Keratinocyte (primary cell): ENCODE measurements around the gene BBS9. TPM values are rescaled to one million over a fixed set of nuclear protein-coding genes. Genes with fewer than 3 reads are reported as not detected.

Source experiments
- DNase-seq: peaks from one replicate; pipeline ENCODE4 v3.0.0-alpha.2; 2011; ENCODE audit warnings: low read depth, missing footprints, low spot score
- FAIRE-seq: peaks from 2 replicates; lab custom pipeline; 2011; peaks lifted over from hg19 to GRCh38; lab: Jason Lieb, UNC
- H2AFZ ChIP-seq: 2 replicates; pipeline ENCODE4 v1.6.0; 2012; ENCODE audit warnings: low read length, control low read depth, inconsistent platforms; ENCODE audit not compliant: control insufficient read depth
- H3K27ac ChIP-seq: 2 replicates; pipeline ENCODE4 v1.5.1; 2011; ENCODE audit warnings: low read length; ENCODE audit not compliant: control insufficient read depth, insufficient read depth
- H3K27me3 ChIP-seq: 3 replicates; pipeline ENCODE4 v1.6.0; 2011; ENCODE audit warnings: low read length; ENCODE audit not compliant: control insufficient read depth, insufficient read depth; ENCODE audit errors: extremely low read depth
- H3K36me3 ChIP-seq, 2 experiments: 2 replicates in 1 of 2; 3 replicates in 1 of 2; pipeline ENCODE4 v1.5.1; 2011; ENCODE audit warnings: low read length in 2 of 2, mild to moderate bottlenecking in 1 of 2; ENCODE audit not compliant: control insufficient read depth in 2 of 2, insufficient read depth in 2 of 2; ENCODE audit errors: extremely low read depth in 1 of 2
- H3K4me1 ChIP-seq: 3 replicates; pipeline ENCODE4 v1.5.1; 2011; ENCODE audit warnings: low read length; ENCODE audit not compliant: control insufficient read depth, insufficient read depth; ENCODE audit errors: extremely low read depth
- H3K4me2 ChIP-seq: 3 replicates; pipeline ENCODE4 v1.6.0; 2011; ENCODE audit warnings: low read depth, low read length; ENCODE audit not compliant: control insufficient read depth, insufficient read depth; ENCODE audit errors: extremely low read depth
- H3K4me3 ChIP-seq, 3 experiments: fragments of 200-600 bp in 1 of 3; sonication (generic) in 1 of 3; 2 replicates in 2 of 3; 3 replicates in 1 of 3; pipeline ENCODE4 v1.5.1; 2011 to 2016; ENCODE audit warnings: low read length in 3 of 3, mild to moderate bottlenecking in 3 of 3, control low read depth in 2 of 3, inconsistent platforms in 1 of 3, low read depth in 1 of 3, mixed read lengths in 1 of 3, mixed run types in 1 of 3, moderate library complexity in 1 of 3; ENCODE audit not compliant: control insufficient read depth in 2 of 3, insufficient read depth in 2 of 3; ENCODE audit errors: extremely low read depth in 1 of 3
- H3K79me2 ChIP-seq: 2 replicates; pipeline ENCODE4 v1.6.0; 2012; ENCODE audit warnings: low read length; ENCODE audit not compliant: control insufficient read depth, insufficient read depth
- H3K9ac ChIP-seq: 3 replicates; pipeline ENCODE4 v1.6.0; 2011; ENCODE audit warnings: low read length; ENCODE audit not compliant: control insufficient read depth, insufficient read depth; ENCODE audit errors: extremely low read depth
- H3K9me1 ChIP-seq: 3 replicates; pipeline ENCODE4 v1.6.0; 2011; ENCODE audit warnings: low read length; ENCODE audit not compliant: control insufficient read depth, insufficient read depth; ENCODE audit errors: extremely low read depth
- H3K9me3 ChIP-seq: 2 replicates; pipeline ENCODE4 v1.5.1; 2012; ENCODE audit warnings: low read depth, low read length; ENCODE audit not compliant: control insufficient read depth
- H4K20me1 ChIP-seq: 3 replicates; pipeline ENCODE4 v1.6.0; 2011; ENCODE audit warnings: low read length; ENCODE audit not compliant: control insufficient read depth, insufficient read depth; ENCODE audit errors: extremely low read depth
- EZH2 ChIP-seq: IDR thresholded peaks from one replicate; pipeline ENCODE4 v1.6.1; 2012; ENCODE audit warnings: inconsistent platforms, mild to moderate bottlenecking, low read length, moderate library complexity
- dilution Hi-C: fragments of 300-500 bp; cut with MboI; formaldehyde crosslinking; loops from one replicate; pipeline ENCODE4 v1.7.0; 2020; ENCODE audit warnings: low sequenced_read_pairs; ENCODE audit not compliant: extremely low pct_ligation_motif_present
- polyA plus RNA-seq, 5 experiments: library from polyadenylated mRNA; depleted of rRNA in 3 of 5; stranded (reverse) in 3 of 5; stranded (forward) in 1 of 5; unstranded in 1 of 5; fragments of >200 nt; gene quantifications; 1 replicate in 1 of 5; 2 replicates in 3 of 5; 3 replicates in 1 of 5; pipeline versions ENCODE4 v1.2.1 to v1.2.3, GENCODE V29; 2011 to 2012; ENCODE audit warnings: missing spikeins in 2 of 5, low read depth in 1 of 5, low replicate concordance in 1 of 5
- TF ChIP-seq, protein P1 (sequence below), 3 experiments: IDR thresholded peaks in 1 of 3; conservative IDR thresholded peaks in 1 of 3; optimal IDR thresholded peaks in 1 of 3; 2 replicates in 2 of 3; 3 replicates in 1 of 3; pipeline versions ENCODE3 to v1.5.1; 2011; ENCODE audit warnings: low read length in 3 of 3, mild to moderate bottlenecking in 3 of 3, moderate library complexity in 2 of 3, control low read depth in 1 of 3, inconsistent platforms in 1 of 3; ENCODE audit not compliant: insufficient read depth in 2 of 3; ENCODE audit errors: extremely low read depth in 1 of 3

Gene BBS9
- polyA plus RNA-seq, 1 donor (not counting 4 experiments of a cell fraction or from before 2014, with no cell fraction given), result 7.6 TPM

DNA sequence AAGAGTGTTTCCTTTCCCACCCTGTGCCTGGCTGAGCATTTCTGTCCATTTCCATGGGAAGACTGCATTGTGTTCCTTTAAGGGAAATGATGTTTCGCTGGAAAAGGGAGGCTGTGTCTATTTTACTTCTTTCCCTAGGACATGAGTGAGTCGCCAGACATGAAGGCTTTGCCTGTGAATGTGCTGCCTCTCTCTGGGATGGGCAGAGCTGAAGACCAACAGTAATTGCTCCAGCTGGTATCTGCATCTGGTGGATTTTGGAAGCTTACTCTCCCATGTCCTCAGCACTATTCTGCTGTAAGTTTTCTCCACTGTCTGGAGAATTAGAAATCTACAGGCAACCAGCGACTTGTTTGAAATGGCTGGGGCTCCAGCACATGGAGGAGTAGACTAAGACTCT is 511.4 kb downstream of the BBS9 start:
- TF ChIP-seq, protein P1, sequence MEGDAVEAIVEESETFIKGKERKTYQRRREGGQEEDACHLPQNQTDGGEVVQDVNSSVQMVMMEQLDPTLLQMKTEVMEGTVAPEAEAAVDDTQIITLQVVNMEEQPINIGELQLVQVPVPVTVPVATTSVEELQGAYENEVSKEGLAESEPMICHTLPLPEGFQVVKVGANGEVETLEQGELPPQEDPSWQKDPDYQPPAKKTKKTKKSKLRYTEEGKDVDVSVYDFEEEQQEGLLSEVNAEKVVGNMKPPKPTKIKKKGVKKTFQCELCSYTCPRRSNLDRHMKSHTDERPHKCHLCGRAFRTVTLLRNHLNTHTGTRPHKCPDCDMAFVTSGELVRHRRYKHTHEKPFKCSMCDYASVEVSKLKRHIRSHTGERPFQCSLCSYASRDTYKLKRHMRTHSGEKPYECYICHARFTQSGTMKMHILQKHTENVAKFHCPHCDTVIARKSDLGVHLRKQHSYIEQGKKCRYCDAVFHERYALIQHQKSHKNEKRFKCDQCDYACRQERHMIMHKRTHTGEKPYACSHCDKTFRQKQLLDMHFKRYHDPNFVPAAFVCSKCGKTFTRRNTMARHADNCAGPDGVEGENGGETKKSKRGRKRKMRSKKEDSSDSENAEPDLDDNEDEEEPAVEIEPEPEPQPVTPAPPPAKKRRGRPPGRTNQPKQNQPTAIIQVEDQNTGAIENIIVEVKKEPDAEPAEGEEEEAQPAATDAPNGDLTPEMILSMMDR (optimal IDR thresholded peaks at IDR 0.05 in 1 of 3, IDR thresholded peaks at IDR 0.05 in 1 of 3, conservative IDR thresholded peaks at IDR 0.05 in 1 of 3; ENCODE audit: extremely low read depth in 1 of 3, insufficient read depth in 2 of 3, low read length in 3 of 3), result no peak
- no peak for TF ChIP-seq EZH2
- Histone ChIP-seq H3K36me3 (no peaks in the 10 kb centered on the region), H3K9me1 (no peaks in the 10 kb centered on the region), H3K79me2 (no peaks in the 10 kb centered on the region), H2AFZ (no peak overlapping the region), H3K27me3 (no peaks in the 10 kb centered on the region), H3K9me3 (no peaks in the 10 kb centered on the region), H4K20me1 (no peaks in the 10 kb centered on the region), H3K4me2 (no peak overlapping the region), H3K4me3 (no peak overlapping the region), H3K4me1 (peaks cover 4% of the 10 kb centered on the region), H3K9ac (no peak overlapping the region), H3K27ac (no peak overlapping the region)
- no peak for DNase-seq
- no peak for FAIRE-seq
- dilution Hi-C loops, result no loop called here

DNA sequence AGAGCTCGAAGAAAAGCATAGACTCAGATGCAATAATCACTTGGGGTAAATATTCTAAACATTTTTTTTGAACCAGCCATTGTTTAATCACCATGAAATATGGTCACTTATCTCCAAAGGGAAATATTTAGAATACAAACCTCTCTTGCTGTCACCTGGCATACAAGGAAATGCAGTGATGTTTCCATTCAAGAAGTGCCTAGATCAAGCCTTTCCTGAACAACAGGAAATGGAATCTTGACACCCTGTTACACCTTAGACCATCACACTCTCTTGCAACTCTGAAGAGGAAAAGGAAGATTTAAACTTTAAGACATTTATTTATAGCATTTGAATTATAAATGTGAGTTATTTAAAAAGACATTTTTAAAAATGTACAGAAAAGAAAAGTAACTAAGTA is 512.9 kb downstream of the BBS9 start:
- no peaks in the 10 kb centered on the region for H3K36me3 ChIP-seq
- no peaks in the 10 kb centered on the region for H3K4me1 ChIP-seq
- H3K27me3 ChIP-seq, result no peaks in the 10 kb centered on the region
- TF ChIP-seq, protein P1 (optimal IDR thresholded peaks at IDR 0.05 in 1 of 3, IDR thresholded peaks at IDR 0.05 in 1 of 3, conservative IDR thresholded peaks at IDR 0.05 in 1 of 3; ENCODE audit: extremely low read depth in 1 of 3, insufficient read depth in 2 of 3, low read length in 3 of 3), result no peak
- no peak for TF ChIP-seq EZH2
- FAIRE-seq (no peak), DNase-seq (no peak)
- H3K9ac ChIP-seq, result no peak overlapping the region
- no peak overlapping the region for H3K4me2 ChIP-seq
- H3K27ac ChIP-seq, result no peak overlapping the region
- H3K79me2 ChIP-seq, result no peaks in the 10 kb centered on the region
- dilution Hi-C loops, result no loop called here
- no peaks in the 10 kb centered on the region for H4K20me1 ChIP-seq
- H3K9me1 ChIP-seq, result no peaks in the 10 kb centered on the region
- H3K9me3 ChIP-seq, result no peaks in the 10 kb centered on the region
- no peak overlapping the region for H3K4me3 ChIP-seq
- H2AFZ ChIP-seq, result no peak overlapping the region
